Type B pancreatic cell (in vitro differentiated cells): ENCODE results near the gene SLC8B1. TPM values are rescaled to one million over a fixed set of nuclear protein-coding genes. Genes with fewer than 3 reads are reported as not detected.

Source experiments
- DNase-seq: peaks from one replicate; pipeline ENCODE4 v3.0.0; 2021; ENCODE audit warnings: mixed read lengths; ENCODE audit not compliant: unreplicated experiment; ENCODE audit errors: extremely low spot score
- H3K27ac Mint-ChIP-seq: 2 replicates; pipeline ENCODE4 v1.8.0; 2021; ENCODE audit warnings: mild to moderate bottlenecking, mixed read lengths
- H3K27me3 Mint-ChIP-seq: 2 replicates; pipeline ENCODE4 v1.8.0; 2021; ENCODE audit warnings: mixed read lengths
- H3K36me3 Mint-ChIP-seq: 2 replicates; pipeline ENCODE4 v1.8.0; 2021; ENCODE audit warnings: mixed read lengths
- H3K4me1 Mint-ChIP-seq: one replicate; pipeline ENCODE4 v1.8.0; 2021; ENCODE audit warnings: mixed read lengths; ENCODE audit not compliant: unreplicated experiment
- H3K4me3 Mint-ChIP-seq: 2 replicates; pipeline ENCODE4 v1.8.0; 2021; ENCODE audit warnings: mild to moderate bottlenecking, mixed read lengths
- H3K9me3 Mint-ChIP-seq: 2 replicates; pipeline ENCODE4 v1.8.0; 2021; ENCODE audit warnings: mixed read lengths
- CTCF ChIP-seq: fragments of 200-600 bp; sonication (generic); conservative IDR thresholded peaks from 2 replicates; pipeline ENCODE4 v1.5.0; 2021; ENCODE audit warnings: antibody characterized with exemption, mild to moderate bottlenecking
- total RNA-seq: library from RNA; stranded (reverse); gene quantifications from 2 replicates; pipeline ENCODE4 v1.2.1, GENCODE V29; 2021; ENCODE audit warnings: low replicate concordance

SLC8B1 gene
- total RNA-seq, 1 donor from 2014 or later, result 29.6 TPM

DNA sequence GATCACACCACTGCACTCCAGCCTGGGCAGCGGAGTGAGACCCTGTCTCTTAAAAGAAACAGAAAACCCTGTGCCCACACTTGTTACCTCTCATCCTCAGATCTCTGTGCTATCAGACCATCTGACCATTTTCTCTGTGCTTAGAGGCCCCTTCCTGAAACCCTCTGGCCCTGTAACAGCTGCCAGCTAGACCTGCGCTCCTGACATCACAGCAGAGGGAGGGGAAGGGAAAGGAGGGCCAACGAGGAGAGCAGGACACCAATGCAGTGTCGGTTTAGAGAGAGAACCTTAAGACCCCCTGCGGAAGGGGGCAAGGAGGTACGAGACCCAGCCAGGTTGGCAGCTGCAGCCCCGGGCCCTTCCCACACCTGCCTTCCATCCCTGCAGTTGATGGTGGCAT is 42.4 kb downstream of the SLC8B1 start:
- Mint-ChIP-seq H3K27me3 (no peaks in the 10 kb centered on the region), H3K9me3 (no peaks in the 10 kb centered on the region), H3K4me3 (no peak overlapping the region), H3K4me1 (no peaks in the 10 kb centered on the region), H3K27ac (no peak overlapping the region), H3K36me3 (peaks cover 5% of the 10 kb centered on the region)
- DNase-seq, result no peak
- no peak for TF ChIP-seq CTCF

GRCh38 chr12:113292091-113292490 is 42.8 kb downstream of the SLC8B1 start:
- TF ChIP-seq CTCF, result no peak
- no peaks in the 10 kb centered on the region for H3K9me3 Mint-ChIP-seq
- H3K4me3 Mint-ChIP-seq, result no peak overlapping the region
- H3K27ac Mint-ChIP-seq, result no peak overlapping the region
- DNase-seq, result no peak
- H3K27me3 Mint-ChIP-seq, result no peaks in the 10 kb centered on the region
- no peaks in the 10 kb centered on the region for H3K4me1 Mint-ChIP-seq
- peaks cover 5% of the 10 kb centered on the region for H3K36me3 Mint-ChIP-seq

GRCh38 chr12:113291586-113291985 is 43.3 kb downstream of the SLC8B1 start:
- TF ChIP-seq CTCF, result no peak
- H3K27ac Mint-ChIP-seq, result no peak overlapping the region
- peaks cover 5% of the 10 kb centered on the region for H3K36me3 Mint-ChIP-seq
- no peaks in the 10 kb centered on the region for H3K27me3 Mint-ChIP-seq
- H3K4me3 Mint-ChIP-seq, result no peak overlapping the region
- no peaks in the 10 kb centered on the region for H3K4me1 Mint-ChIP-seq
- no peak for DNase-seq
- H3K9me3 Mint-ChIP-seq, result no peaks in the 10 kb centered on the region

- no peaks in the 10 kb centered on the region for H3K27me3 Mint-ChIP-seq
- TF ChIP-seq CTCF, result no peak
- H3K36me3 Mint-ChIP-seq, result peaks cover 11% of the 10 kb centered on the region
- no peak overlapping the region for H3K27ac Mint-ChIP-seq
- DNase-seq, result no peak
- H3K9me3 Mint-ChIP-seq, result no peaks in the 10 kb centered on the region
- no peak overlapping the region for H3K4me3 Mint-ChIP-seq
- H3K4me1 Mint-ChIP-seq, result peaks cover 6% of the 10 kb centered on the region
Measured at GRCh38 chr12:113290506-113290905, 44.4 kb downstream of the SLC8B1 start.

DNA sequence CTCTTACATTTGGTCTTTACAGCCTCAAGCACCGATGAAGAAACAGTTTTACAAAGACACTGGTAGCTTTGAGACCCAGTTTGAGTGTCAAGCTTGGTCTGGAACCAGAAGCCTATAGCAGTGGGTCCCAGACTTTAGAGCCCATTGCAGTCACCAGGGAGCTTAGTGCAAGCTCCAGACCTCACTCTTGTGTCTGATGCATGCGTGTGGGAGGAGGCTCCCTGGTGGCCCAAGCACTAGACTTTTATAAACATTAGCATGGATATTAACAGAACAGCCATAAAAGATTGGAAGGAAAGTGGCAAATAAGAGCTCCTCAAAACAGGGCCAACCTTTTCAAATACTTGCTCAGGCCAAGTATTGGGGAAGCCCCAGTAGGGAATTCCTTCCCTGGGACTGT is 45.5 kb downstream of the SLC8B1 start:
- DNase-seq, result no peak
- H3K36me3 Mint-ChIP-seq, result peaks cover 11% of the 10 kb centered on the region
- H3K27me3 Mint-ChIP-seq, result no peaks in the 10 kb centered on the region
- no peak for TF ChIP-seq CTCF
- H3K4me3 Mint-ChIP-seq, result no peak overlapping the region
- no peaks in the 10 kb centered on the region for H3K9me3 Mint-ChIP-seq
- H3K4me1 Mint-ChIP-seq, result peaks cover 6% of the 10 kb centered on the region
- no peak overlapping the region for H3K27ac Mint-ChIP-seq

- no peak for TF ChIP-seq CTCF
- Mint-ChIP-seq H3K27me3 (no peaks in the 10 kb centered on the region), H3K27ac (no peak overlapping the region), H3K4me1 (peaks cover 6% of the 10 kb centered on the region), H3K9me3 (no peaks in the 10 kb centered on the region), H3K36me3 (peaks cover 11% of the 10 kb centered on the region), H3K4me3 (no peak overlapping the region)
- DNase-seq, result no peak
Measured at GRCh38 chr12:113287899-113288282, 47.0 kb downstream of the SLC8B1 start.
